NCI-H2196 (cell line): ENCODE results near the gene SH3PXD2B.

Source experiments
- DNase-seq: peaks from one replicate; lab custom pipeline; 2025; ENCODE audit not compliant: unreplicated experiment; lab: John Stamatoyannopoulos, UW

The SH3PXD2B gene

DNA sequence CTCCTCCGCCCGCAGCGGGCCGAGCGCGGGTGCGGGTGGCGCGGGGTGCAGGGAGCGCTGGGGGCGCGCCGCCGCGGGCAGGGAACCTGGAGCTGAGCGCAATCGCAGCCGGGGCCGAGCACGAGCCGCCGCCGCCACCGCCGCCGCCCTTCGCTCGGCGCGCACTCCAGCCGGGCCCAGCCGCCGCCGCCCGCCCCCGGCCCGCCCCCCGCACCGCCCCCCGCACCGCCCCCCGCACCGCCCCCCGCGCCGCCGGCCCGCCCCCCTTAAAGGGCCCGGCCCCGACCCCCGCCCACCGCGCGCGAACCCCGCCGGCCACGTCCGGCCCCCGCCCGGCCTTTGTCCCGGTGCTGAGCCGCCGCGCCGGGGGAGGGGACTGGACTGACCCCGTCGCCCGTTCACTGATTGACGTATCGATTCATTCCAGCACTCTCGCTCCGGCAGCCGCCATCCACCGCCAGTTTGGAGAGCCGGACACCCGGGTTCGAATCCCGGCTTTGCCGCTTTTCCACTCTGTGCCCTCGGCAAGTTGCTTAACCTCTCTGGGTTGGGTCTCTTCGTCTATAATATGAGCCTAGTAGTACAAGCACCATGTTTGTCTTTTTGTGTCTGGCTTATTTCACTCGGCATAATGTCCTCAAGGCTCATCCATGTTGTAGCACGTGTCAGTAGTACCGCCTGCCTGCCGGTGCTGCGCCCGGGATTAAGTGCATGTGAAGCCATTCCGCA, at the start of gene SH3PXD2B:
SH3PXD2B (minus strand) TSS at position 168 of the 729 bp plus-strand sequence. CDS start 173 bp downstream, outside the sequence.
- DNase-seq: peak; percentile 50

DNA sequence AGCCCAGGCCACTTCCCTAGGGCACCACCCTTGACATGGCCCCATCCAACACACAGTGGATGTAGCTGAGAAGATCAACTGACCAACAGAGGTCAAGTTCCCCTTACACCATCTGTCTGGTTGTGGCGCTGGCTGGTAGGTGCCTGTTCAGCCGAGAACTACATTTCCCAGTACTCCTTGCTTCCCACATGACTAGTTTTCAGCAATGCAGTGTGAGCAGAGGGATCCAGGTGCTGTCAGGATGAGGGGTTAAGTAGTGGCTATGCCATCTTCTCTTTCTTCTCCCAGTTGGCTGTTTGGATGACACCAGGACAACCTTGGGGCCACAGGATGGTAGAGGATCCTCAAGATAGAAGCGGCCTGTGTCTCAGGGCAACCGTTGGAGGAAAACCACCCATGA, 48.6 kb upstream of the SH3PXD2B start:
- DNase-seq: peak; percentile 30

DNA sequence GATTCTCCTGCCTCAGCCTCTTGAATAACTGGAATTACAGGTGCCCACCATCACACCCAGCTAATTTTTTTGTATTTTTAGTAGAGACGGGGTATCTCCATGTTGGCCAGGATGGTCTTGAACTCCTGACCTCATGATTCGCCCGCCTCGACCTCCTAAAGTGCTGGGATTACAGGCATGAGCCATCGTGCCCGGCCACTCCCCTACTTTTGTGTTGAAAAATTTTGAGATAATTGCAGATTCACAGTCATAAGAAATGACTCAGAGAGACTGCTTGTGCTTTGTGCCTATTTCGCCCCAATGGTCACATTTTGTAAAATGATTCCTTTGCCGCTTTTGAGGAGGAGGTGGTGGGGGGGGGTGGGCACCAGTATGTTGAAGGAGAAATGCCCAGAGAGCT, 48.1 kb upstream of the SH3PXD2B start:
- no peak for DNase-seq

DNA sequence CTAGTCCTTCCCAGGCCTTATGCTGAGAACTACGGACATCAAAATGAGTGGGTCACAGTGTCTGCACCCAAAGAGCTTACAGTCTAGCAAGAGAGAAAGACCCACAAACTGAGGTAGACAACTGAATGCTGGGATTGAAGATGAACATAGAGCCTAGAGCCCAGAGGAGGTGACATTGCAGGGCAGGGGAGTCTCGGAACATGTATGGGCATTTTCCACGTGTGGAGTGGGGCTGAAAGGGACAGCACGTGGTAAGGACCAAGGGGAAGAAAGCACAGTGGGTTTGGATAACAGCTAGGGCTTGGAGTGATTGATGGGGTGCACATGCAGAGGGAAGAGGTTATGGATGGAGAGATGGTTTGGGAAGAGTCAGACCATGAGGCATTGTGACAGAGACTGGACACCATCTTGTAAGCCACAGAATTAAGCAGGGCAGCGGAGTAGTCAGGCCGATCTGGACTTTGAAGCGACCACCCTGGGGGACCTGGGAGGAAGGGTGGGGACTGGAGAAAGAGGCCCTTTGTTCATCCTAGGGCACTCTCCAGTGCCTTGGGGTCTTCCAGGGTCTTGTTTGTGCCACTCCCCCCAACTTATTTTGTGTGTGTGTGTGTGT, 47.5 kb upstream of the SH3PXD2B start:
- DNase-seq: no peak

DNA sequence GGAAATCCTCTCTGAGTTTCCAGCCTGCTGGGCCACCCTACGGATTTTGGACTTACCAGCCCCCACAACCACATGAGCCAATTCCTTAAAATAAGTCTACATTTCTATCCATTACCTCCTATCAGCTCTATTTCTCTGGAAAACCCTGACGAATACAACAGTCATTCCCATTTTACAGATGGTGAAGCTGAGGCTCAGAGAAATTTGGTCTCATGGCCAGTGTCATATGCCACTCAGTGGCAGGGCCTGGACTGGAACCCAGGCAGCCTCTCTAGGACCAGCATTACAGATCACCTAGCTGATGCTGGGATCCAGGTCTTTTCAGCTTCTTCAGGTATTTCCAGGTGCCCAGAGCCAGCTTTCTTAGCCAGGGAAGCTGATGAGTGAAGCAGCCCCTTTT, 45.0 kb upstream of the SH3PXD2B start:
- no peak for DNase-seq

DNA sequence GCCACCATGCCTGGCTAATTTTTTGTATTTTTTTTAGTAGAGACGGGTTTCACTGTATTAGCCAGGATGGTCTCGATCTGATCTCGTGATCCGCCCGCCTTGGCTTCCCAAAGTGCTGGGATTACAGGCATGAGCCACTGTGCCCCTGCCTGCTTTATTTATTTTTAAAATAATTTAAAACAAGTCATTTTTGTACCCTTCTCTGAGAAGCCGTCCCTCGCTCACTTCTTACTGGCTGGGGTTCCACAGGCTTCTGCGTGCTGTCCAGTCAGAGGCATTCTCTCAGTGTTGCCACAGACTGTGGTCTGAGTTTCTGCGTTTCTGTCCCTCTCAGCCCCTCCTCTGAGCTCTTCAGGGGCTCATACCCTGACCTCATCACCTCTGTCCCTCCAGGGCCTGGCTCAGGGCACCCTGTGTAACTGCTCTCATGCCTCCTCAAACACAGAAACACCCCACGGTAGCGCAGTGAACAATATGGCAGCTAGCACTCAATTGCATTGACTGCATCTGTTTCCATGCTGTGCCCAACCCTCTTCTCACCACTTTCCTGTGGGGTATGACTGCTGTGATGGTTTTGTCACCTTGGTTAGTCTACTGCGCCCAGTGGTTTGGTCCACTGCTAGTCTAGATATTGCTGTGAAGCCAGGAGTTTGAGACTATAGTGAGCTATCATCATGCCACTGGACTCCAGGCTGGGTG, 44.3 kb upstream of the SH3PXD2B start:
- no peak for DNase-seq

DNA sequence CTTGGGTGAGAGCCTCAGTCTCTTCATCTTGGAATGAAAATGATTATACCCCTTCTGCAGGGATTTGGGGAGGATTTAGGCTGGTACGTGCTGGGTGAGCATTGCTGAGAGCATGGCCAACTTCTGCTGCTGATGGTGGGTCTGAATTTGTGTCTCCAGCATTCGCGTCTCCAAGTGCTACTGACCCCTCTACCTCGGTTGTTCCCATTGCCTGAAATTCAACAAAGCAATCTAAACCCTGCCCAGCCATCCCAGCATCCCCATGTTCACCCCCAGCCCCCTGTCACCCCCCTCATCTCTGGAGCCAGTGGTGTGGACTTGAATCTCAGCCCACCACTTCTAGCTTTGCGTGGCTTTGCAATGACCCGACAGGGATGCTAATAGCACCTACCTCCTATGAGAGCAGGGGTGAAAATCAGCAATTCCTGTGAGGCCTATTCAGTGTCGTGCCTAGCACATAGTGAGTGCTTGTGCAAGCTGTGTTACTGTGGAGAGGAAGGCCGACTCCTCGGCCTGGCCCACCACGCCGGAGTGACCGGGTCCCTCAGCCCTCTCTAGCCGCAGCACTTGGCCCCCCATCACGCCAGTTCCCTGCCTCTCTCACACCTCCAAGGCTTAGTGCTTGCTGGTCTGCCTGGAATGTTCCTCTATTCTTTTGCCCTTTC, 43.4 kb upstream of the SH3PXD2B start:
- DNase-seq: no peak

DNA sequence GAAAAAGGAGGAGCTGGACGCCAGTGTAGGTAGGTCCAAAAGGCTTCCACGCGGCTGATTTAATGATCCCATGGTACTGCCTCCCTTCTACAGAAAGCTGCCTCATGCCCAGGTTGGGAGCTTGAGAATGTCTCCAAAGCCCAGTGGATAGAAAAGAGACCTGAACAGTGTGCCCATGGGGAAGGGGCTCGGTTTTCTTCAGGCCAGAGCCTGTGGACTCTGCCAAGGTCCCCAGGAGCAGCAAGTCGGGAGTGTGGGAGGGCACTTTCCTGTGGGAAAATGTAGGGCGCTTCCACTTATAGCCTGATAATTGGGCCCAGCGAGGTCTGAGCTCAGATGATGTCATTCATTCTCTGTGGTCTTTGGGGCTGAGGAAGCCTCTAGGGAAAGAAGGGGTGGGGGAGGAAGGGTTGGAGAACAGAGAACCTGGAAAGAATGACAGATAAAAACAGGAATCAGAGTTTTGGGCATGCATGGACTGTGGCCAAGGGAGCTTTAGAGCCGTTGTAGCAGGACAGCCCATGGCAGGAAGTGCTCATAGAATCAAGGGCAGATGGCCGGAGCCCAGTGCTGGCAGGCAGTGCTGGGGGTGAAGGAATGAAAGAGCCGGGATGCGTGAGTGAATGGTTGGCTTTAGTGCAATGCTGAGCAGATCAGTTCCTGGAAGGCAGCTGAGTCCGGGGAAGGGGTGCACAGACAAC, 42.5 kb upstream of the SH3PXD2B start:
- no peak for DNase-seq

DNA sequence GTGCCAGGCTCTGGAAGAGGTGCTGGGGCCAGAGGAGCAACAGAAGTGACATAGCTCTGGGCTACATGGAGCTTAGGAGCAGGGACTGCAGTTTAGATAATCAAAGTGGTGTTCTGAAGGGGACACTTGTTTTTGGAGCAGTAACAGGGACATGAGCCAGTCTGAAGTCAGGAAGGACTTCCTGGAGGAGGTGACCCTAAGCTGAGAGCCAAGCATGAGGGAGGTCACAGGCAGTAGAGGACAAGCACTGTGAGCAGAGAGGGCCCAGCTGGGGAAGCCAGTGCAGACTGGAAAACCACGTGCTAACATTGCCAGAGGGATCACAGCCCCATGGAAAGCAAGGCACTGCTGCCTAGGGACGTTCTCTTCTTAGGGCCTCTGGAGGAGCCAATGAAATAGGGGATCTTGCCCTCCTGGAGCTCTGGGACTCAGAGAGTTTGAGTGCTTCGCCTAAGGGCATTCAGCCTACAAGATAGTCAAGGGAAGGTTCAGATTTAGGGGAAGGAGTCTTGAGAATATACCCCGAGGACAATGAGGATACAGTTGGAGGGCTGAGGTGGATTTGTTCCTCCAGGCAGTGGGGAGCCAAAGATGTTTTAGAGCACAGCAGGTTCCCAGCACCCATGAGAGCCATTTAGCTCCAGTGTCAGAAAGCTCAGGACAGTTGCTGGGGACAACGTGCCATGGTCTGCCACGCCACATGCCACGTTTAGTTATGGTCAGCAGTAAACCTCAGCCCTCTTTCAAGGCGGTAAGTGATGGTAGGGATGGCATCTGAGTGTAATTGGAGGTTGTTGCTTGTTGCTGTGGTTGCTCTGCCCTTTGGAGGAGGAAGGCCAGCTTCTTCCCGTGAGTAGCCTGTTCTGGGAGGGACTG, 40.5 kb upstream of the SH3PXD2B start:
- no peak for DNase-seq

DNA sequence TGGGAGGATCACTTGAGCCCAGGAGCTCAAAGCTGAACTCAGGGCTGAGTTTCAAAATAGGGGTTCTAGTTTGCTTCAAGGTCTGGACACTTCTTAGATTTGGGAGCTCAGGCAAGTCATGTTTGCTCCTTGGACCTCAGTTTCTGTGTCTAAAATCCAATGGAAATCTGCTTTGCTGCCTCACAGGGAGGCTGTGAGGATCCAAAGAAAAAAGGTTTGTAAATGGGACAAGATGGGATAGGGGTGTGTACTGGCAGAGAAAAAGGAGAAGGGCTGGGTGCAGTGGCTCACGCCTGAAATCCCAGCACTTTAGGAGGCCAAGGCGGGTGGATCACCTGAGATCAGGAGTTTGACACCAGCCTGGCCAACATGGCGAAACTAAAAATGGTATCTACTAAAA, 39.6 kb upstream of the SH3PXD2B start:
- no peak for DNase-seq

DNA sequence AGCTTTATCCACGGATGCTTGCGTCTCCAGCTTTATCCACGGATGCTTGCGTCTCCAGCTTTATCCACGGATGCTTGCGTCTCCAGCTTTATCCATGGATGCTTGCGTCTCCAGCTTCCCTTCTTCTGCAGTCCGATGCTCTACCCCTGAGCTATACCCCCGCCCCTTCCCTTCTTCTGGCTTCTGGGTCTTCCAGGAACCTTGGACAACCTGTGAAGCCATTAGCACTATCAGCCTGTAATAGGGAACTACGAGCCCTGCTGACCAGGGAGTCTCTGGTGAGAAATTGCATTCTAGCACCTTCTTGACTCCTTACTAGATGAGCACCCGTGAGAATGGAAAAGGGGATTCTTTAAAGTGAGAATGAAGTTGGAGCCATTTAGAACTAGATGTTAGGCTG, 39.1 kb upstream of the SH3PXD2B start:
- no peak for DNase-seq

DNA sequence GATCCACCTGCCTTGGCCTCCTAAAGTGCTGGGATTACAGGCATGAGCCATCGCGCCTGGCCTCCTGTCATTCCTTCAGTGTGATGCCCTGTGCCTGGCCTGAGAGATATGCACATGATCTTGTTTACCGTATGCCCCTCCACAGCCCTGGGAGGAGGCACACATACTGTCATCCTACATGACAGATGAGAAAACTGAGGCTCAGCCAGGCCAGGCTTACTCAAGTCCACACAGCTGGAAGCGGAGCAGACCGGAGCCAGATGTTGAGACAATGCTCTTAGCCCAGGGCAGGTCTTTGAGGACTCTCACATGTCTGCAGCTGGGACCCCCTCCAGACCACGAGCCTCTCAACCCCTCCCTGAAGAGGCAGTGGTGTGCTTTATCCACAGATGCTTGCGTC, 38.7 kb upstream of the SH3PXD2B start:
- DNase-seq: no peak

DNA sequence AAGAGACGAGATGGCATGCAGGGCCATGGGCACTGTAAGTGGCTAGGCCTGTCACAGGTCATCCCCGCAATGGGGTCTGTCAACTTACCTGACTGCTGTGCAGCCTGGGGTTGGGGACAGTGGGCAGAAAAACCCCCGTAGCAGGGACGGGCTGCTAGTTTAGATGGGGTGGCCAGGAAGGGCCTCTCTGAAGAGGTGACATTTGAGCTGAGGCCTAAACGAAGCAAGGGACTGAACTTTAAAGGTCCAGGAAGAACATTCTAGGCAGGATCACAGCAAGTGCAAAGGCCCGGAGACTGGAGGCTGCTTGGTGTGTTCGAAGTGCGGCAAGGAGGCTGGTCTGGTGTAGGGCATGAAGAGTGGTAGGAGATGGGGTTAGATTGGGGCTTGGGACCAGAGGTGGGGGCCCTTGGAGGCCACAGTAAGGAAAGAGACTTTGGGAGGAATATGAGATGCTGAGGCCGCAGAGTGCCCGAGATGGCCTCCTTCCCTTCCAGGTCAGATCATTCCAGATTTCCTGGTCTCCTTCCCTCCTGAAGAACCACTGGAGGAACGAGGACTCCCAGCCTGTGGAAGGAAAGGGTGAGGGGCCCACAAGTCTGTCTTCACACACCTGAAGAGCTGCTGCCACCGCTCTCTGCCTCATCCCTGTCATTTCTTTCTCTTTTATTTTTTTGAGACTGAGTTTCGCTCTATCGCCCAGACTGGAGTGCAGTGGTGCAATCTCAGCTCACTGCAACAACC, 37.9 kb upstream of the SH3PXD2B start:
- DNase-seq: no peak

DNA sequence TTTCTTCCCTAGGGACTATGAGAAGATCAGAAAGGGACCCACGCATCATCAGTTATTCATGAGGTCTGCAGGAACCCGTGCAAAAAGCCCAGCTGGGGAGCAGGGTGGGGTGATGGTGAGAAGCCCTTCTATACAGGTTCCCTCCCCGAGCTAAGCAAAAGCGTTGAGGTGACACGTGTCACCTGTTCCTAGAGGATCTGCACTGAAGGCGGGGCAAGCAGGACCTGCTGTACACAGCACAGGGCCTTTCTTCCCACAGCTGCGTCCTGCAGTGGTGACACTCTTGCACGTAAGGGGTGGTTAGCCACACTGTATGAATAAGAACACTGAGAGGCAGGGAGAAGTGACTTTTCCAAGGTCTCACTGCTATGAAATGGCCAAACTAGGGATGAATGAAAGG, 37.2 kb upstream of the SH3PXD2B start:
- DNase-seq: no peak

DNA sequence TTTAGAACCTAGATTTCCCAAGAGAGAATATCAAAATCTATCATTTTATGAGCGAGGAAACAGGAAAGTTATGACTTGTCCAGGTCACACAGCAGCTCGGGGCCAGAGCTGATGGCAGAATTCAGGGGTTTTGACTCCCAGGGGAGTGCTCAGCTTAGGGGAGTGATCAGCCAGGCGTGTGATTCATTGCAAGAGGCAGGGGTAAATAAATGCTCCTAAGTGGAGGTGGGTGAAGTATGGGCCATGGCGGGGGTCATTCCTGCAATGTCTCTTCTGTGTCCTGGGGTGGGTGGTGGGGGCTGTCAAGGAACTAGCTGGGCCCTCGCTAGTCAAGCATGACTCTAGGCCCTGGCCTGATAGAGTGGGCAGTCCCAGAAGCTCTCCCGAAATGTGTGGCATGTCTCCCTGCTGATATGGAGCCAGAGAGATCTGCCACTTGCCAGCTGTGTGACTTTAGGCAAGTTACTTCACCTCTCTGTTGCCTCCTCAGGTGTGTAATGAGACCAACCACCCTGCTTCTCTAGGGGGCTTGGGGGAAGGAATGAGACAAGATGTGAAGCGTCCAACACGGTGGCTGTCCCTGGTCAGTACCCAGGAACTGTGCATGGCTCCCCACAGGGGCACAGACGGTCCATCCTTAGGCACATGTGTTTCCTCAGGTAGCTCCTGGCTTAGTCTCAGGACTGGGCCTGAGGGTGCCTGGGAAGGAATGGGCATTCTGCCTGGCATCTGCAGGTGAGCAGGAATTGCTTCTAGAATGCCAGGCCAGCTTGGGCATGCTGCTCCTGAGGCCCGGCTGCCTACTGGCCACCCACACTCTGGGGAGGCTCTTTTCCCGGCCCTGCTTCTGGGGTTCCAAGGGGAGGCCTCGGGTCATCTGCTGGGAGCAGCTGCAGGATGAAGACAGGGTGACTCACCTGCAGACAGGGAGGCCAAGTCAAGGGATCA, 36.5 kb upstream of the SH3PXD2B start:
- no peak for DNase-seq

DNA sequence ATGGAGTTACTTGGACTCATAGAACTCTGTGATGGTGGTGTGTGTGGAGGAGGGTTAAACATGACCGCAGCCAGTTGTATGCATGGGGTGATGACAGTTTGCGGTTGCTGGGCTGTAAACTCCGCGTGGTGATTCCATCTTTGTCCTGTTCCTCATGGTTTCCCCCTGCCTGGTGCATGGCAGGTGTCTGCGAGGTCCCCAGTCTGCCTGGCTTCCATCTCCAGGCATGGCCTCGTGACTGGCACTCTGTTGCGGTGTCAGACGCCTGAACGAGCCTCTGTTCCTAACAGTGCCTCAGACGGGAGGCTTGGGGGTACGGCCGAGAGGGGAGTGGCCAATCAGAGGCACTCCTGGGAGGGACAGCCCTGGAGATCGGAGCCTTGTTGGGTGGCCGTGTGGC, 33.9 kb upstream of the SH3PXD2B start:
- no peak for DNase-seq

DNA sequence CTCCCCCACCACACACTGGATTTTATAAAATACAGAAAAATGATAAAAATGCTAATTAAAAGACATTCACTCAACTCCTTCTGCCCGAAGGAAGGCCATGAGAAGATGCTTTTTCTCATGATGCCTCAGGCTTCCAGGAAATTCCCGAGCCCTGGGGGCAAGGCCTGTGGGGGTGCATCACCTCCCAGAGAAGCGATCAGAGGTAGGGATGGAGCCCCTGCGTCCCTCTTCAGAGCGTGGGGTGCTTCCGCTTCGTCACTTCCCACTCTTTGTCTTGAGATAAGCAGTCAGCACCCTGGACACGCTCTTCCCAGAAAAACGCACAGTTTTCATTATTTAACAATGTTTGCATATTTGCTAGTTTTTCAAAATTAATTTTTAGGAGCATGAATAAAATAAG, 33.3 kb upstream of the SH3PXD2B start:
- DNase-seq: no peak

DNA sequence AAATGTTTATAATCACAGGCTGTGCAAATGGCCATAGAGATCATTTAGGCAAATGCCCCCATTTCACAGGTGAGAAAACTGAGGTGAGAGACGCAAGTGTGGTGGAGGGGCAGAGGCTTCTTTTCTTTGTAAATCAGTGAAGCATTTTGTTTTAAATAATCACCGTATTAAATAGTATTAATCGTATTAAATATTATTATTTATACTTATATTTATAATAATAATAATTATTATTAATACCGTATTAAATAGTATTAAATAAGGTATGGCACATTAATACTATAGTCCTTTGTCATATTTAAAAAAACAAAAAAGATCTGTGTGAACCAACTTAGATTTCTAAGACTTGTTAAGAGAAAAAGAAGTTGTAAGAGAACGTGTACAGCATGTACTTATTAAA, 32.6 kb upstream of the SH3PXD2B start:
- DNase-seq: no peak
